Activated CD4-positive, alpha-beta T cell treated with anti-CD3 and anti-CD28 coated beads for 24 hours (primary cell): Measurements from ENCODE around the gene PPT2.
"Not testable (repeated sequence)": the region's sequence is repeated elsewhere in the genome, so short reads cannot be mapped to it uniquely, and the experiment has no call there.

Experiments used
- DNase-seq, 2 donors: peaks; one replicate each; pipeline ENCODE4 v3.0.0-alpha.2; 2020; ENCODE audit warnings: low read depth in 2 of 2

The PPT2 gene

GRCh38 chr6:32204268-32204715 lies 50.4 kb downstream of the PPT2 start:
- no peak for DNase-seq

- DNase-seq, result no peak
Measured at GRCh38 chr6:32208996-32209395, 55.1 kb downstream of the PPT2 start.

DNA sequence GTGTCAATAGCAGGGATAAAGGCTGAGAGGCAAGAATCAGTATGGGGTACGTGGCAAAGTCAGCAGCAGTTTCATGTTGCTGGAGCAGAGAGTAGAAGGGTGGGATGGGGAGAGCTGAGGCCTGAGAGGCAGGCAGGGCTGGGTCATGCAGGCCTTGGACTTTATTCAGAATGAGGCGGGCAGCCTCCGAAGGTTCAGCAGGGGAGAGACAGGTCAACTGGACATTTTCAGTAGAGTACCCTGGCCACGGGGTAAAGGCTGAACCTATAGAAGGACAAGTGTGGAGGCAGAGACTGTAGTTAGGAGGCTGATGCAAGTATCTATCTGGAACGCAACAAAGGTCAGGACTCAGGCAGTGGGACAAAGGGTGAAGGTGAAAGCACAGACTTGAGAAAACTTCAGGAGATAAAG lies 56.3 kb downstream of the PPT2 start:
- no peak for DNase-seq

DNA sequence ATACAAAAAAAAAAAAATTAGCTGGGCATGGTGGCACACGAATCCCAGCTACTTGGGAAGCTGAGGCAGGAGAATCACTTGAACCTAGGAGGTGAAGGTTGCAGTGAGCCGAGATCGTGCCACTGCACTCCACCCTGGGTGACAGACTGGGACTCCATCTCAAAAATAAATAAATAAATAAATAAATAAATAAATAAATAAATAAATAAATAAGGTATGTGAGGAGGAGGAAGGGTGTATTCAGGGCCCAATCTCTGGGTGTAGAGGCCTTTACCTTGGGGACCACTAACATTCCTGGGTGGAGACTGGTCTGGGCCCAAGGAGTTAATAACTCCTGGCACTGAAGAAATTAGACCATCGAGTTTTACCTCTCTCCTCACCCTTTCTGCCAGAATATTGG lies 57.5 kb downstream of the PPT2 start:
- not testable (repeated sequence) for DNase-seq

- no peak for DNase-seq
Measured at GRCh38 chr6:32212076-32212760, 58.3 kb downstream of the PPT2 start.
